Hepatocyte (in vitro differentiated cells): Measurements from ENCODE around the gene RDH16. TPM values are rescaled to one million over a fixed set of nuclear protein-coding genes. Genes with fewer than 3 reads are reported as not detected.

ENCODE experiments used
- DNase-seq: peaks from one replicate; pipeline ENCODE4 v3.0.0-alpha.2; 2016; ENCODE audit warnings: low spot score
- H2AFZ ChIP-seq: fragments of 200-600 bp; sonication (generic); 2 replicates; pipeline ENCODE4 v1.6.0; 2016; ENCODE audit warnings: antibody characterized with exemption, mild to moderate bottlenecking
- H3K27ac ChIP-seq: fragments of 200-600 bp; sonication (generic); 2 replicates; pipeline ENCODE4 v1.5.1; 2016; ENCODE audit warnings: mild to moderate bottlenecking
- H3K27me3 ChIP-seq: fragments of 200-600 bp; sonication (generic); 2 replicates; pipeline ENCODE4 v1.6.1; 2016
- H3K36me3 ChIP-seq: fragments of 200-600 bp; sonication (generic); replicated peaks from 2 replicates; pipeline ENCODE4 v1.5.1; 2016; ENCODE audit warnings: low read depth; ENCODE audit not compliant: insufficient read depth
- H3K4me1 ChIP-seq: fragments of 200-600 bp; sonication (generic); 2 replicates; pipeline ENCODE4 v1.5.1; 2016; ENCODE audit warnings: mild to moderate bottlenecking, moderate library complexity; ENCODE audit not compliant: insufficient read depth
- H3K4me2 ChIP-seq: fragments of 200-600 bp; sonication (generic); 2 replicates; pipeline ENCODE4 v1.6.0; 2016
- H3K4me3 ChIP-seq: fragments of 200-600 bp; sonication (generic); 2 replicates; pipeline ENCODE4 v1.5.1; 2016; ENCODE audit warnings: mild to moderate bottlenecking
- H3K79me2 ChIP-seq: fragments of 200-600 bp; sonication (generic); 2 replicates; pipeline ENCODE4 v1.6.0; 2017; ENCODE audit warnings: mild to moderate bottlenecking
- H3K9me2 ChIP-seq: fragments of 200-600 bp; sonication (generic); replicated peaks from 2 replicates; pipeline ENCODE4 v1.6.0; 2017; ENCODE audit warnings: mild to moderate bottlenecking; ENCODE audit not compliant: insufficient read depth
- H3K9me3 ChIP-seq: fragments of 200-600 bp; sonication (generic); 2 replicates; pipeline ENCODE4 v1.5.1; 2016; ENCODE audit warnings: low read depth, mild to moderate bottlenecking
- H4K20me1 ChIP-seq: fragments of 200-600 bp; sonication (generic); 2 replicates; pipeline ENCODE4 v1.6.0; 2016; ENCODE audit warnings: mild to moderate bottlenecking; ENCODE audit not compliant: insufficient read depth, poor library complexity, severe bottlenecking
- EZH2 ChIP-seq: fragments of 200-600 bp; sonication (generic); IDR thresholded peaks from 2 replicates; pipeline ENCODE4 v1.6.1; 2016; ENCODE audit warnings: antibody characterized with exemption, mild to moderate bottlenecking, borderline replicate concordance
- EZH2phosphoT487 ChIP-seq: fragments of 200-600 bp; sonication (generic); IDR thresholded peaks from one replicate; pipeline ENCODE4 v1.6.1; 2018; ENCODE audit warnings: antibody characterized with exemption, mild to moderate bottlenecking, low read depth, moderate library complexity; ENCODE audit not compliant: unreplicated experiment, severe bottlenecking
- whole genome bisulfite sequencing: methylation state at CpG from one replicate; pipeline ENCODE4 v1.1.6; 2016; ENCODE audit warnings: low lambda C conversion rate; ENCODE audit errors: missing lambda C conversion rate; 5-methylcytosine and 5-hydroxymethylcytosine counted together
- polyA plus RNA-seq: library from polyadenylated mRNA; unstranded; fragments of >200 nt; fragmentation: Nextera tagmentation; extraction: Ambion mirVana; gene quantifications from 2 replicates; pipeline ENCODE4 v1.2.1, GENCODE V29; 2016
- total RNA-seq: library from RNA; depleted of rRNA; stranded (reverse); fragments of >200 nt; gene quantifications from 2 replicates; pipeline ENCODE4 v1.2.3, GENCODE V29; 2014
- TF ChIP-seq, protein P1 (sequence below): fragments of 200-600 bp; sonication (generic); IDR thresholded peaks from 2 replicates; pipeline ENCODE4 v1.5.1; 2016; ENCODE audit warnings: antibody characterized with exemption, mild to moderate bottlenecking; ENCODE audit not compliant: poor library complexity

RDH16 gene
- total and polyA plus RNA-seq, 2 experiments from 2014 or later, result 0.64 to 1.7 TPM

DNA sequence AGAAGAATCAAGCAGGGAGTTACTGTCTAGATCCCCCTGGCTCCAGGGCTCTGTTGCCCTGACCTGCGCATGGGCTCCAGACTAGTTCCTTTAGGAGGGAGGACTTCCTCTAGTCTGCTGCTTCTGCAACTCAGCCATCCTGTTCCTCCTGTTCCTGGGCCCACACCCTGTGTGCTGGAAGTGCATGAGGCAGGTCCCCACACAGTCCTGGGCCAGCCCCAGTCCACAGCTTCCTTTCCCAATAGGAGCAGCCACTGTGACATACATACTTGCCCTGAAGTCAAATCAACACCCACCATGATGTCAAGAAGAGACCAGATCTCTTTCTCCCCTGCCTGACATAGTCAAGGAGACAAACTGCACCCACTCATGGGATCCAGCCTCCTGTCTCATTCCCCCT lies 24.5 kb downstream of the RDH16 start:
- Histone ChIP-seq H3K4me3 (no peak overlapping the region), H3K4me1 (no peaks in the 10 kb centered on the region), H3K9me2 (no peaks in the 10 kb centered on the region), H4K20me1 (no peaks in the 10 kb centered on the region), H3K36me3 (no peaks in the 10 kb centered on the region), H3K79me2 (no peaks in the 10 kb centered on the region), H3K27ac (no peak overlapping the region), H3K4me2 (no peak overlapping the region), H3K9me3 (no peaks in the 10 kb centered on the region), H3K27me3 (no peaks in the 10 kb centered on the region), H2AFZ (no peak overlapping the region)
- no peak for TF ChIP-seq EZH2
- TF ChIP-seq EZH2phosphoT487, result no peak
- TF ChIP-seq, protein P1, sequence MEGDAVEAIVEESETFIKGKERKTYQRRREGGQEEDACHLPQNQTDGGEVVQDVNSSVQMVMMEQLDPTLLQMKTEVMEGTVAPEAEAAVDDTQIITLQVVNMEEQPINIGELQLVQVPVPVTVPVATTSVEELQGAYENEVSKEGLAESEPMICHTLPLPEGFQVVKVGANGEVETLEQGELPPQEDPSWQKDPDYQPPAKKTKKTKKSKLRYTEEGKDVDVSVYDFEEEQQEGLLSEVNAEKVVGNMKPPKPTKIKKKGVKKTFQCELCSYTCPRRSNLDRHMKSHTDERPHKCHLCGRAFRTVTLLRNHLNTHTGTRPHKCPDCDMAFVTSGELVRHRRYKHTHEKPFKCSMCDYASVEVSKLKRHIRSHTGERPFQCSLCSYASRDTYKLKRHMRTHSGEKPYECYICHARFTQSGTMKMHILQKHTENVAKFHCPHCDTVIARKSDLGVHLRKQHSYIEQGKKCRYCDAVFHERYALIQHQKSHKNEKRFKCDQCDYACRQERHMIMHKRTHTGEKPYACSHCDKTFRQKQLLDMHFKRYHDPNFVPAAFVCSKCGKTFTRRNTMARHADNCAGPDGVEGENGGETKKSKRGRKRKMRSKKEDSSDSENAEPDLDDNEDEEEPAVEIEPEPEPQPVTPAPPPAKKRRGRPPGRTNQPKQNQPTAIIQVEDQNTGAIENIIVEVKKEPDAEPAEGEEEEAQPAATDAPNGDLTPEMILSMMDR, result no peak
- no peak for DNase-seq
- 83% methylated on average over 1 of the region's 1 CpG for WGBS

DNA sequence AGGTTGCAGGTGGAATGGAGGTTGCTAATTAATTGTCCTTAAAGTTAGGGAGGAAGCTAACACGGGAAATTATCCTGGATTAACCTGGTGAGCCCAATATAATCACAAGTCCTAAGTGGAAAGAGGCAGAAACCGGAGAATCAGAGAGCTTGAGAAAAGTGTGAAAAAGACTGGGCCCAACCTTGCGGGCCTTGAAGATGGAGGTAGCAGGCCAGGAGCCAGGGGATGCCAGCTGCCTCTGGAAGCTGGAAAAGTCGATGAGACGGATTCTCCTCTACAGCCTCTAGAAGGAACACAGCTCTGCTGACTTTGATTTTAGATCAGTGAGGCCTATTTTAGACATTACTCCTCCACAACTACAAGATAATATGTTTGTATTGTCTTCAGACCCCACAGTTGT lies 25.3 kb downstream of the RDH16 start:
- 79% methylated on average over 5 of the region's 5 CpGs for WGBS
- TF ChIP-seq EZH2, result no peak
- TF ChIP-seq, protein P1, result no peak
- Histone ChIP-seq H2AFZ (no peak overlapping the region), H3K27me3 (no peaks in the 10 kb centered on the region), H3K36me3 (no peaks in the 10 kb centered on the region), H3K27ac (no peak overlapping the region), H3K9me2 (no peaks in the 10 kb centered on the region), H3K4me2 (no peak overlapping the region), H4K20me1 (no peaks in the 10 kb centered on the region), H3K4me1 (no peaks in the 10 kb centered on the region), H3K4me3 (no peak overlapping the region), H3K9me3 (no peaks in the 10 kb centered on the region), H3K79me2 (no peaks in the 10 kb centered on the region)
- DNase-seq, result no peak

DNA sequence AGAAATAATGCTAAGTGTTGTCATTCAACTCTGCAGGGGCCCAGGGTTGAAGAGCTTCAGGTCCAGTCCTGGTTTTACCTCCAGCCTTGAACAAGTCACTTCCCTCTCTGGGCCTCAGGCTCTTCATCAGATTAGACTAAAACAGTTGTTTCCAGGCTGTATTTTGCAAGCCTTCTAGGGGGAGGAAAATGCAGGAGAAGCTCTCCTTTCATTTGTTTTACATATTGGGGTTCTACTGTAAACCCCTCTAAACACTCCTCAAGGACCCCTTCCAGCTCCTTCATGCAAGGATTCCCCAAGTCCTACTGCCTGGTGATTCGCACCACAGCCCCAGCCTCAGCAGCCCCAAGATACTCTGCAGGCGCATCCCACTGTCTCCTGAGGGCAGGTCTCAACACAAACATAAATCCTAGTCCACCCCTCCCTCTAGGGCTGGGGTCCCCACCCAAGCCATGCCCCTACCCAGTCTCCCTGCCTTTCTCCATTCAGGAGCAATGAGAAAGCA lies 25.9 kb downstream of the RDH16 start:
- peak overlapping the region; percentile 37 for H3K27ac ChIP-seq
- no peaks in the 10 kb centered on the region for H3K4me1 ChIP-seq
- H3K36me3 ChIP-seq, result no peaks in the 10 kb centered on the region
- DNase-seq, result peak; percentile 64
- TF ChIP-seq, protein P1, result no peak
- TF ChIP-seq EZH2phosphoT487 (no peak), EZH2 (no peak)
- H3K4me2 ChIP-seq, result peak overlapping the region; percentile 63
- H4K20me1 ChIP-seq, result no peaks in the 10 kb centered on the region
- H3K9me2 ChIP-seq, result no peaks in the 10 kb centered on the region
- WGBS, result 43% methylated on average over 1 of the region's 2 CpGs
- H3K9me3 ChIP-seq, result no peaks in the 10 kb centered on the region
- no peaks in the 10 kb centered on the region for H3K79me2 ChIP-seq
- no peaks in the 10 kb centered on the region for H3K27me3 ChIP-seq
- H2AFZ ChIP-seq, result peak overlapping the region; percentile 49
- H3K4me3 ChIP-seq, result no peak overlapping the region

DNA sequence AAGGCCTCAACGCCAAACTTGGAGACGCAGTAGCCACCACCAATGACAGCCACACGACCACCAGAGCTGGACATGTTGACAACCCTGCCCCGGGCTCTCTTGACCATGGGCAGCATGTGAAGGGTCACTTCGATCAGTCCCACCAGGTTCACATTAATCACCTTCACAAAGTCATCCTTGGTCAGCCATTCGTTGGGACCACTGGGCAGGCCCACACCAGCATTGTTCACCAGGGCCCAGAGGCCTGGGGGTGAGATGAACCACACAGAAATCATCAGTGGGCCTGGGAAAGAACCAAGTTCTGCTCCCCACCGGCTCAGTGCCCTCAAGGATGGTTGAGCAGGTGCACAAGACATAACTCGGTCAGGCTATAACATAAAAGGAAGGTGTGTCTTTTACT lies 27.2 kb downstream of the RDH16 start:
- H3K4me1 ChIP-seq, result no peaks in the 10 kb centered on the region
- no peak overlapping the region for H3K4me2 ChIP-seq
- no peaks in the 10 kb centered on the region for H3K27me3 ChIP-seq
- DNase-seq, result no peak
- TF ChIP-seq, protein P1, result no peak
- TF ChIP-seq EZH2 (no peak), EZH2phosphoT487 (no peak)
- no peaks in the 10 kb centered on the region for H3K9me2 ChIP-seq
- no peaks in the 10 kb centered on the region for H3K79me2 ChIP-seq
- WGBS, result 91% methylated on average over 8 of the region's 8 CpGs
- no peak overlapping the region for H3K4me3 ChIP-seq
- no peaks in the 10 kb centered on the region for H3K9me3 ChIP-seq
- H2AFZ ChIP-seq, result no peak overlapping the region
- no peak overlapping the region for H3K27ac ChIP-seq
- H3K36me3 ChIP-seq, result no peaks in the 10 kb centered on the region
- H4K20me1 ChIP-seq, result no peaks in the 10 kb centered on the region
